Stimulated activated CD4-positive, alpha-beta T cell treated with anti-CD3 and anti-CD28 coated beads, TNF-alpha, amount 100 ng/mL, for 4 hours (primary cell): ENCODE results near the gene SPON1.

Source experiments
- DNase-seq, 3 experiments: peaks; one replicate each; pipeline ENCODE4 v3.0.0-alpha.2; 2020; ENCODE audit warnings: low read depth in 3 of 3

SPON1 gene

DNA sequence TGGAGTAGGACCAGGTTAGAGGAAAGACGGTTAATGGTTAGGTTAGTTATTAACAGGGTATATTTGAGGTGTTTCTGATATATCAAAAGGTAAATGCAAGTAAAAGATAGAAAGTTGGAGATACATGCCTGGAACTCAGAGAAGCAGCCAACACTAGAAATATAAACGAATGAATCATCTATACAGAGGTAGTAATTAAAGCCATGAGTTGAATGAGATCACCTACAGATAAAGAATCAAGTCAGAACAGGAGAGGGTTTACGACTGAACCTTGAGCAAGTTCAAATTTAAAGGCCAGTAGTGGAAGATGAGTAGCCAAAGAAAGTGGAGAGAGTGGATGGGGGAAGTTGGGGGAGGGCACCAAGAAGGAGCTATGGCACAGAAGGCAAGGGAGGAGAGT lies 73.9 kb downstream of the SPON1 start:
- DNase-seq, result no peak

DNA sequence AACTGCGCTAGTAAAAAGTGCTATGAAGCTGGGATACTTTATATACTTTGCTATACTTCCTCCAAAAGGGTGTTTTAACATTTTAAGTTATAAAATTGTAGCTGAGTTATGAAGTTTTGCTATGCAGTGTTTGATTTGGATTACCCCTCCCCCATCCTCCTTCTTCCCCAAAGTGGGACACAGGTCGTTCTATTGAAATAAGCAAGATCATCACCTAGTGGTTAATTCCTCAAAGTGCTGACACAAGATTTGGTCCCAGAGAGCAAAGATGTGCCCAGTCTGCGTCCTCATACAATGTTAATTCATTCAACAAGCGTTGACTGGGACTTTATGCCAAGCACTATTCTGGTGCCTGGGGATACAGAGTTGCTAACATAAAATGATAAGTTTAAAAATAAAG lies 78.5 kb downstream of the SPON1 start:
- DNase-seq, result no peak

DNA sequence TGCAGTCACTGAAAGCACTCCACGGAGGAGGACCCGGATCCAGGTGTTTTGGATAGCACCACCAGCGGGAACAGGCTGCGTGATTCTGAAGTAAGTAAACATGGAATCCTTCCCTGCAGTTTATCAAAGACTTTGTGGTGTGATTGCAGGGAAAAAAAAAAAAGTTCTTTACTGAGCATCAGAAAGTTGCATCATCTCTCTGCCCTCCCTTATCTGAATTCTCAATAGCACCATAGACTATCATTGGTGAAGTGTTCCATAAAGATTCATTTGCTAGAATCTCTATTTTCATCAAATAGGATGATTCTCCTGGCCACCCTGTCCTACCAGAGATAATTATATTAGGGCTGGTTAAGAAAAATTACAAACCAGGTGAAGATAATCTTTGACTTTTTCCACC lies 79.0 kb downstream of the SPON1 start:
- no peak for DNase-seq

DNA sequence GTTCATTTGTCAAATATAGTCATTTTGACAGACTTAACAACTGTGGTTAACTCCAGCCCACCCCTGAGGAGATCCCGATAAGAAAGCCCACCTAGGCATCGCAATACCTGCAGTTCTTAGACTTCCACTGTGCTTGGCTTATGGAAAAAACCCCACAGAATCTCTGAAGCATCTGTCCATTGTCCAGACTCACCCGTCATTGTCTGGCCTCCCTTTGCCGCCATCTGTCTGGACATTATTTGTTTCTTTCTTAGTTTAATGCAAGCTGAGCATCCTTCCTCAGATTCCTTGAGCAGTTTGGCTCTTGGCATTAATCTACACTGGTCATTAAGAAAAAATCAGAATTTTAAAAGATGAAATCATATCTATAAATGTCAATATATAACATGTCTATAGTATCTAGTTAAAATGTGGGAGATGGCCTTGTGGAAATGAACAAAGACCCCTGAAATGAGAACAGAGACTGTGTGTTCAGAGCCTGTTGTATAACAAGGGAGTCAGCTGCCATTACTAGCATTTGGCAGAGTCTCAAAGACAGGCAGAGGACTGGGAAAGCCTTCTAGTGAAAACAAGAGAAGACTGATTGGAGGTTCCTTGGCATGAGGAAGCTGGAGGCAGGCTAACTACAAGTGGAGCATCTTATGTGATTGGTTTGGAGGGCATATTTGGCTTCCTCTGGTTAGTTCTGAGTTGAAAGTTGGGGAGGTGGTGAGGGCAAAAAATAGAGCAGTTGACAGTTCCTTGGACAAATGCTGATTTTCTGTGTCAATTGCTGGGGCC lies 80.4 kb downstream of the SPON1 start:
- DNase-seq, result no peak

DNA sequence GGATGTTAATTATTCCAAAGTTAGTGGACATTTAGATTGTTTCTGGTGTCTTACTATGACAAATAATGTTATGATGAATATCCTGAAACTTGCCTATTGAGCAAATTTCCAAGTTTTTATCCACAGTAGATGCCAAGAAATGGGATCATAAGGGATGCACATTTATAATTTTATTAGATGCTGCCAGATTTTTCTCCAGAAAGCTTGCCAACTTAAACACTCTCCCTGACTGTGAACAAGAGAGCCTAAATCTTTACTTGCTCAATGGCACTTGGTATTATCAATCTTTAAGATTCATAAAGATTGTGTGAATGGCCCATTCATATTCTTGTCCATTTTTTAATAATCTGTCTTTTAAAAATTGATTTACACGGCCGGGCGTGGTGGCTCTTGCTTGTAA lies 82.4 kb downstream of the SPON1 start:
- no peak for DNase-seq

DNA sequence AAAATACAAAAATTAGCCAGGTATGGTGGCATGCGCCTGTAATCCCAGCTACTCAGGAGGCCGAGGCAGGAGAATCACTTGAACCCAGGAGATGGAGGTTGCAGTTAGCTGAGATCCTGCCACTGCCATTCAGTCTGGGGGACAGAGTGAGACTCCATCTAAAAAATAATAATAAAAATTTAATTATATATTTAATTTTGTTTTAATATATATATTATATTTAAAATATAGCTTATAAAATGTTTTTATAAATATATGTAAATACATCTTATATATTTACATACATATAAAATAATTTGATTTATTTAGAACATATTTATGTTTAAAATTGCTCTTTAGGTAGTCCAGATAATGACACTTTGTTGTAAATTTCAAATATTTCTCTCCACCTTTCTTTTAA lies 82.9 kb downstream of the SPON1 start:
- DNase-seq, result no peak

DNA sequence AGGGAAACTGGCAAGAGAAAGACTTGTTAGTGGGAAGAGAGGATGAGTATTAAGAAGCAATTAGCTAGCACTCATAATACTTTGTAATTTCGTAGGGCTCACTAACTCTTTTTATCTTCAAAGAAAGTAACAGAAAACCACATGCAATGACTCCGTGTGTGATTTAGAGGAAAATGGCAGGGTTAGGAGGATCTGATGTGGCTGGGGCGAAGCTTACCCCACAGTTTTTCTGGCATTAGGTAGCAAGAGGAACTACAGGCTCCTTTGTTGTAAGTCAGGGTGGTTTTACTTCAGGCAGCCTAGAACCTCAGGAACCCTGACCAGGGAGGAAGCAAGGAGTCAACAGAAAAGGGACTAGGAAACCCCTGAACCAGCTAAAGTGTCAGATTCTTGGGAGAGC lies 89.7 kb downstream of the SPON1 start:
- no peak for DNase-seq

DNA sequence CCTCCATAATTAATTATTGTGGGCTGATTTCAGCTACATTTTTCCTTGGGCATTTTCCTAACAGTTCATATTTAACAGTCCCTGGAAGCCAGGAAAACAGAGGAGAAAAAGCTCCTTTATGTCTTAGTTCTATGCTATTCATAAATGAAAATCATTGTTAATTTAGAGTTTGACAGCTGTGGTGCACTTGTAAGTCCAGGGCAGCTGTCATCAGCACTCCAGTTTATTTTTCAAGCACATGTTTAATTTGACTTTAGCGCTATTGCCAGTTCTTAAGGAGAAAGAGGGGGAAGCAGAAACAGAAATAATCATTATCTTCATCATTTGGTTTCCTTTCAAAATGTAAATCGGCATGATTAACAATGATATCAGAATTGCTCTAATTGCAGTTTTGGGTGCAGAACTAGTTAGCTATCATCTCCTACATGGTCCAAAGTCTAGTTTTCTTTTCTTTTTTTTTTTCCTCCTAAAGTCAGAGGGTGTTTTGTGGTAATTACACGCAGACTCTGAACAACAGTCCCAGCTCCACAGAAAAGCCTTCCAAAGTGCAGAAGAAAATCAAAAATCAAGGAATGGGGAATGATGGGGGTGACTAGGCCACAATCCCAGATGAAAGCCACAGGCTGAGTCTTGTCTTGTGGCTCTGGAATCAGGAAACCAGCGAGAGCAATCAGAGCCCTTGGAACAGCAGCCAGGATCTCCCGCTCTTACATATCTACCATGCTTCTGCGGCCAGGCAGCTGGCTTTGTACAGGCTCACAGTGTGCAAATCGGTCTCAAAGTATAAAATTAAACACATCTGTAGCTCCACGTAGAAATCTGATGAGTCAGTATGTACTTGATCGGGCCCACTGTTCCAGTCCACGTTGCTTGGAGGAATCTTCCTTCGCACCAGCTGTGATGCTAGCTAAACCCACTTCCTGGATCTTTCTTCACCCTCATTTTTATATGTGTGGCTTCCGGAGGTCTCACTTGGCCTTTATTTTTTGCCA lies 91.9 kb downstream of the SPON1 start:
- no peak for DNase-seq

DNA sequence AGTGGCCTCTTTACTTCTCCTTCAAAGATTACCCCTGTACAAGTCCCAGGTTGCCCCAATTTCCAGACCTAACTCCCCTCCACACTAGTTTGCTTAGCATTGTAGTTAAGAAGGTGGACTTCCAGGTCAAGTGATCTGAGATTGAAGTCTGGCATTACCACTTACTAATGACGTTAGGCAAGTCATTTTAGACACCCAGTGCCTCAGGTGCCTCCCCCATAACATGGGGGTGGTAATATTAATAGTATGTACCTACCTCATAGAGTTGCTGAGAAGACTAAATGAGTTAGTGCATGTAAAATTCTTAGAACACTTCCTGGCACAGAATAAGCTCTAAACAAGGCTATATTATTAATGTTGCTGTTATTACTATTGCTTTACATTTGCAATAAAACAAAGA lies 93.4 kb downstream of the SPON1 start:
- no peak for DNase-seq

DNA sequence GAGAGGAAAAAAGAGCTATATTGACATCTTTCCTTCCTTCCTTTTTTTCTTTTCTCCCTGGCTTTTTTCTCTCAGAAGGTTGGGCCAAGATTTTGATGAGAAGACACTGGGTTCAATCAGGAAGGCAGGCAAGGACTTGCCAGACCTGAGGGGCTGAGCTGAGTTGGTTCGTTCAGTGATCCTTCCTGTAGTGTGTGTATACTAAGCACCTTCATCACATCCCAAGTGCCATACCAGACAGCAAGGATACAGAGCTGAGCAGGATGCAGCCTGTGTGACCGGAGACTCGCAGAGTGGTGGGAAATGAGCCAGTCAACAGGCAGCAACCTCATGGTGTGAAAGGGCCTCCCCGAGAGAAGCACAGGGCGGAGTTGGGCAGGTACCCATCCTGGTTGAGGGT lies 95.5 kb downstream of the SPON1 start:
- DNase-seq, result no peak

DNA sequence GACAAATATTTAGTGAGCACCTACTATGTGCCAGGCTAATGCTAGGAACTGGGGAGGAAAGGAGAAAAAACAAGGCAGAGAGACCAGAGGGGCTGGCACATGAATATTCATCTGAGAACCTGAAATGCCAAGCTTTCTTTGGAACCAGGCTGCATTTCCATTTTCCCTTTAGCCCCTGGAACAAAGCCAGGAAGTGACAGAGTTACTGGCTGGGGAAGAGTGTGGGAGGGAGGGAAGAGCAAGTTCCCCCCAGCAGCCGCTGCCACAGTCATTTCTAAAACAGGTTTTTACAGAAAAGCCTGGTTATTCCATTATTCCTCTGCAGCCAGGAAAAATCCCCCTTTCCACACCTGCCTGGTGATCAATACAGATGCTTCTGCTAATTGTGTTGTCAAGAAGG lies 97.0 kb downstream of the SPON1 start:
- no peak for DNase-seq

DNA sequence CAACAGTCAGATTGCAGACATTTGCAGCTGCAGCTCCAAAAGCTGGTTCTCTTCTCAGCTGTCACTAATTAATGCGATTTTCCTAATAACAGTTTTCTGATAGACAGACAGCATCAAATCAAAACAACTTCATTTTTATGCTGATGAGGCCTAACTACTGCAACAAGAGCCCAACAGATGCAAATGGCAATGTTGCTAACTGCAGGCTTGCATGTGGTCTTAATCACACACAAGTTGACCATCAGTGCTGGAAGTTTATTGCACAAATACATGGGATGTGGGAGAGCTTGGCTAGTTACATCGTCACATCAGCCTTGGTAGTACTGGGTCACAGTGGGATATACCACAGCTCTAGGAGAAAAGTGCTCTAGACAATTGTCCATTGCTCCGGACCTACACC lies 99.2 kb downstream of the SPON1 start:
- no peak for DNase-seq

DNA sequence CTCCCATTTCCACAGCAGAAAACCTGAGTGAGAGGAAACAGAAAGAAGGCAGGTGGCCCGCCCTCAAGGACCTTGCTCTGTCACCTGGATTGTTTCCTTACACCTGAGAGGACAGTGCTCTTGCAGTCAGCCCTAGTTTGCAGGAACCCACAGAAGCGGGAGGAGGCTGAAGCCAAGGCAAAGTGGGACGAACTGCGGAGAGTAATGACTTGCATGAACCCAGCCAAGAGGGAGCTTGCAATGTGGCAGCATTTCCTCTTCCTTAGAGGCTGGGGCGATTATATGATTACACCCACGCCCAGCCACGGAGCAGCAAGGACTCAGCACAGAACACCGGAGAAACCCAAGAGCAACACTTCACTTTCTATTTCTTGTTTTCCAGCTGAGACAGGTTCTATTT lies 102.6 kb downstream of the SPON1 start:
- DNase-seq, result no peak

DNA sequence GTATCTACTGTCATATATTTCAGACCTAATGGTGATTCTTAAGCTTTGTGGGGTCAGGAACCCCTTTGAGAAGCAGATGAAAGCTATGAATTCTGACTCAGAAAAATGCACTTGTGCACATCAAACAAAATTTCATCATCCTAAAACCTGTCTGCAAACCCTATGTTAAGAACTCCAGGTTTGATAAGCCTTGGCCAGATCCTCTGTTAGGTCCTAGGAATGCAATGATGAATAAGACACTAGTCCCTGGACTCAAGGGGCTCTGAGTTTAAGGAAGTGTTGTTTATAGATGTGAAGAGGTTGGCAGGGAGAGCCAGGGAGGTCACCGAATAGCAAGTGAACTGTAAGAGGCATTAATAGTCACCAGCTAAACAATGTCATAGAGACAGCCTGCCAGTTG lies 103.2 kb downstream of the SPON1 start:
- DNase-seq, result no peak

DNA sequence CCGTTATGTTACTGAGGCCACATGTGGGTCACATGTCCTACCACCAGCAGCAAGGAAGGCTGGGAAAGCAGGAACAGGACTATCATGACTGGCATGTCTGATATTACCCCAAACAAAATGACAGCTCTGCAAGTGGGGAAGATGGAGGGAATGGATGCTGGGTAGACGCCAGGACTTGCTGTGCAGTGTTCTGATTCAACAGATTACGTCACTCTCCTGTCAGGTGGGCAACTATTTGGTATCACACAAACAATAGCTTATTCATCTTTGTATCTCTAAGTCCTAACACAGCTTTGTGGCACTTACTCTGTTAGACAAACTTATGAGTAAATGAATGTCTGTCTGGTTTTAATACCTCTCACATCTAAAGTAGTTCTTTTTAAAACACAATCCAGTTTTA lies 105.2 kb downstream of the SPON1 start:
- DNase-seq, result no peak

DNA sequence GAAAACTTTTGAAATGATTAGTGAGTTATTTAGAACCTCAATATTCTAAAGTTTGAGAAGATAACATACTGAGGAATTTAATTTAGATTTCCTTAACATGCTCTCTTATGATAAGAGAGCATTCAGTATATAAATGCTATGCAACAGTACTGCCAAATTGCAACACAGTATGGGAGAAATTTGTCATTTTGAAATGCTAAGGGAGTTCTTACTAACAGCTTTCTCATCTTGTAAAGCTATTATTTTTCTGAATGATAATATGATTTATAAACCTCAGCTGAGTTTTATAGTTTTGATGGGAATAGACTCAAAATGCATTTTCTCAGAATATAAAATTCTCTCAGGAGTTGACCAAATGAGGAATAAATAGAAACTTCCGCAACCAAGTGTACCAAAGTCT lies 108.4 kb downstream of the SPON1 start:
- no peak for DNase-seq

DNA sequence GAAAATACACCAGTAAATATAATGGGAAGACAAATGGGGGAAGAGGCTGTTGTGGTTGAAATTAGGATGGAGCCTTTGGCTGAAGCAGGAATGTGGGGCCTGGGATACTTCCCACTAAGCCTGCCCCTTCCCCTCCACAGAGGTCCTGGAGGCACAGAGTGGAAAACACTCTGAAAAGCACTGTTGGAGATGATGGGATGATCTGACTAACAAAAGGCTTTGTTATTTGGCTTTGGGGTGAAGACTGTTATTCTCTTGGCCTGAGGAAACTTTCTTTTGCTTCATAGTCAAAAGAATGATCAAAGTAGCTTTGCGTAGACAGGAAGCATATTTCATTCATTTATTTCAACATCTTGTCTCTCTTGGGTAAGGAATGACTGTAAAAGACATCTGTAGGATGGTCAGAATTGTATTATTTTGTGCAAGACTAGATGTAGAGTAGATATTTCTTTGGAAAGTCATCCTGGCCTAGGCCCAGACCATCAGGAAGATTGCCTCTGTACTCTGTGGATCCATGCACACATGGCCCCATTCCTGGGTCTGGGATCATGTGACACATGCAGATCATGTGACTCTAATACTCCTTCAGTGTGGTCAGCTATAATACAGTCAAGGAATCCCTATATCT lies 111.4 kb downstream of the SPON1 start:
- no peak for DNase-seq

DNA sequence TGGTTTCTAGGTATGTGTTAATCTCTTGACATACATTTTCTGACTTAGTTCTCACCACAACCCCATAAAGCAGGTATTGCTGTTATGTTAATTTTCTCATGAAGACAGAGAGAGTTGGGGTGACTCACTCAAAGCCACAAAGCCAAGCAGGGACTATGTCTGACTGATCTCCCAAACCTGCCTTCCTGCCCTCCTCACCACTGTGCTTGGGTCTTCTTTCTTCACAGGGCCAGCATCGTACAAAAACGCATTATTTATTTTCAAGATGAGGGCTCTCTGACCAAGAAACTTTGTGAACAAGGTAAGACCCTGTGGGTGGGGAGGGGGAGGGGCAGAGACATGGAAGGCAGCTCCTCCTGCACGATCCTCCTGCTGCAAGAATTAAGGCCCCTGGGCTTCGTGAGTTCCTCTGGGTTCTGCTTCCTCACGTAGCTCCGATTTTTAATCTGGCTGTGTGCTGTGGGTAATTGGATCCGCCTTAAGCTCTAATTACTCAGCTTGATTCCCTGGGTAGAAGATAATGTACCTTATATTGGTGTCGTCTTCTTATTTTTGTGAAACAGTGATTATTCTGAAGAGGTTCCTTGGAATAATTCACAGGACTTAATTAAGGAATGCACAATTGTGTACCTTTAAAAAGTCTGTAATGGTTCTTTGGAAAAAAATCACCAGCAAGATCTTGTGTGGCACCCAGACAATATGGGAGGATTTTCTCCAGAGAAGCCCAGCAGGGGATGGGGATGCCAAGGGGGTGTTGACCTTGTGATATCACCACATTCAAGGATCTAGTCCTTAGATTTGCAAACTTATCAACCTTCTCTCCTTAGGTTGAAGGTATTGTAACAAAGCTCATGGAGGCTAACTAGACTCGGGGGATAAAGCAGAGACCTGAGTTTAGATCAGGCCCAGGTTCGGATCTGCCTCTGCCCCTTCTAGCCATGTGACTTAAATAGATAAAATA lies 112.9 kb downstream of the SPON1 start:
- peak; percentile 10 to 41 (median 15) for DNase-seq

DNA sequence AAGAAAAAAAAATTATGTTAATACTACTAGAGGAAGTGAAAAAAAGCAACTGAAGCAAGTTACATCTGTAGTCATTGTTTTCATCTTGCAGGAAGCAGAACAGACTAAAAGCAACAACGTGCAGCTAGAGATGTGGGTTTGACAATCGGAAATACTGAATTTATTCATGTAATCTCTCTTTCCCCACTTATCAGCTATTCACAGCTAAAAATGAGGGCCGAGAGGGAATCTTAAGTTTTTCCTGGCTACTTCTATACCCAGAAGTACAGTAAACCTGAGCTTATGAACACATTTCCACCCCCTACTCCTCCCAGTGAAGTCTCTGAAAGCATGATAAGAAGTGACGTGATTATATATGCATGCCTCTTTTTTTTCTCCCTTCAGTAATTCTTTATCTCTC lies 116.5 kb downstream of the SPON1 start:
- DNase-seq, result no peak

DNA sequence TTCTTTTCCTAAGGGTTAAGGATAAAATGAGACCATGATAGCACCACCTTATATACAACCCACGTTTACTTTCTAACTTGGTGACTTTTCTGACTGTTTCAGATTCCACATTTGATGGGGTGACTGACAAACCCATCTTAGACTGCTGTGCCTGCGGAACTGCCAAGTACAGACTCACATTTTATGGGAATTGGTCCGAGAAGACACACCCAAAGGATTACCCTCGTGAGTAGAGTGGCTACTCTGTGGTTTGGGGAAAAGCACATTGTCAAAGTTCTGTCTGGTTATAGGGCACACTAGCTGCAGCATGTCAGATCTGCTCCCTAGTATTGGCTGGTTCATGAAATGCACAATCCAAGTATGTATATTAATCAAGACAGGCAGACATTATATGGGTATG lies 117.3 kb downstream of the SPON1 start:
- no peak for DNase-seq

DNA sequence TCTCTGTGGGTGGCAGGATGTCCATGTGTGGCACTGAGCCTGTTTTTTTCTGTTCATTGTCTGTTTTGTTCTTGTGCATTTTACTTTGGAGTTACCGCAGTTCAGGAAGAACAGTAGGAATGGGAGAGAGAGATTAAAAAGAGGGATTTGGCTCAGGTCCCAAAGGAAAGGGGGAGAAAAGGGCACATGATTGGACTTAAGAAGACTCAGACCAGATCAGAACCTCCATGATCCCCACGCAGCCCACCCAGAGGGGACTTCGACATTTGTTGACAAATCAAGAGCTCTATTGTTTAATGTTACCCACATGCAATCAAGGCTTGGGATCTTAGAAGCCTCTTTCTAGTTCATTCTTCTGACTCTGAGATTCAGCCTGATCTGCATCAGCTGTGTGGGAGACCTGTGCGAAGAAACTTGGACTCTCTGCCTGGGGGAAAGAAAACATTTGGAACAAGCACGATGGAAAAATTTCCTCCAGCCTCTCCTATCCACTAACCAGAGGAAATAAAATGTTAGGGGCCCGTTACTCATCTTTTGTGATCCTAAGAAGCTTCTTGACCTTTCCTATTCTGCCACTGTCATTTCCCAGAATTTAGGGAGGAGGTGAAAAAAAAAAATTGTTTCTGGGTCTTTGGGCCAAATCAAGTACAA lies 119.2 kb downstream of the SPON1 start:
- no peak for DNase-seq
